HL-60 (cell line): ENCODE data around the gene CLPTM1.

Experiments
- DNase-seq, 2 experiments: peaks; one replicate each; pipeline ENCODE4 v3.0.0-alpha.2; 2010 to 2020; ENCODE audit warnings: low read depth in 1 of 2, low spot score in 1 of 2
- H3K27ac ChIP-seq: fragments of 250-450 bp; sonication (Bioruptor Pico); replicated peaks from 2 replicates; pipeline ENCODE4 v1.5.1; 2020; ENCODE audit warnings: mild to moderate bottlenecking, moderate library complexity
- H3K27me3 ChIP-seq: fragments of 250-450 bp; sonication (Bioruptor Pico); 2 replicates; pipeline ENCODE4 v1.5.1; 2021; ENCODE audit warnings: mild to moderate bottlenecking, moderate library complexity; ENCODE audit not compliant: insufficient read depth, poor library complexity, severe bottlenecking
- H3K4me3 ChIP-seq: replicated peaks from 2 replicates; pipeline ENCODE4 v1.5.1; 2011; ENCODE audit warnings: mild to moderate bottlenecking, control low read depth, low read length; ENCODE audit not compliant: insufficient read depth
- CTCF ChIP-seq: IDR thresholded peaks from one replicate; pipeline ENCODE4 v1.5.1; 2011; ENCODE audit warnings: low read length, control low read depth, inconsistent platforms; ENCODE audit not compliant: insufficient read depth
- GABPA ChIP-seq: IDR thresholded peaks from 2 replicates; pipeline ENCODE4 v1.6.1; 2012; ENCODE audit warnings: low read depth
- POLR2AphosphoS5 ChIP-seq: IDR thresholded peaks from 2 replicates; pipeline ENCODE4 v1.6.1; 2012; ENCODE audit warnings: low read depth
- REST ChIP-seq: IDR thresholded peaks from 2 replicates; pipeline ENCODE4 v1.6.1; 2012; ENCODE audit warnings: low read depth; ENCODE audit not compliant: insufficient replicate concordance
- SPI1 ChIP-seq: IDR thresholded peaks from 2 replicates; pipeline ENCODE4 v1.6.1; 2012; ENCODE audit warnings: low read depth, mild to moderate bottlenecking, borderline replicate concordance

CLPTM1 gene

DNA sequence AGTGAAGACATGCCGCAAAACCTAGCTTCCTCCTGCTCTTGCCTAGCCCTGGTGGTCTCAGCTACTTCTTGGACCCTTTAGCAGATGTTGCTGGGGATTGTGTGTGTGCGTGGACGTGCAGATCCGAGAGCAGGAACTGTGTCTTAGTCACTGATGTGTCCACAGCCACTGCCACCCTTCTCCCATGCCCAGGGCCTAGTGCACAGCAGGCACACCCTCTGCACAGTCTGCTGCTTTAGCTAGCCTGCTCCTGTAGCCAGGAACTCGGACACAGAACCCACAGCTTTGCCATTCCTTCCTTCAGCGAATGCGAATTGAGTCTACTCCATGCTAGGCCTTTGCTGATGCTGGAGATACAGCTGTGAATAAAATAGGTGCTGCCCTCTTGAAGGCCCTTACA is 2.3 kb downstream of the CLPTM1 start:
- H3K27ac ChIP-seq = no peak overlapping the region
- no peak for TF ChIP-seq POLR2AphosphoS5
- no peak for TF ChIP-seq REST
- TF ChIP-seq SPI1 = no peak
- TF ChIP-seq GABPA = no peak
- TF ChIP-seq CTCF = no peak
- DNase-seq = no peak
- no peaks in the 10 kb centered on the region for H3K27me3 ChIP-seq
- H3K4me3 ChIP-seq = no peak overlapping the region

GRCh38 chr19:44958090-44958489 is 2.9 kb downstream of the CLPTM1 start:
- no peaks in the 10 kb centered on the region for H3K27me3 ChIP-seq
- no peak overlapping the region for H3K4me3 ChIP-seq
- DNase-seq = no peak
- TF ChIP-seq SPI1 = no peak
- no peak for TF ChIP-seq GABPA
- TF ChIP-seq CTCF = no peak
- no peak for TF ChIP-seq REST
- no peak for TF ChIP-seq POLR2AphosphoS5
- no peak overlapping the region for H3K27ac ChIP-seq

GRCh38 chr19:44959691-44960090 is 4.5 kb downstream of the CLPTM1 start:
- no peak overlapping the region for H3K4me3 ChIP-seq
- H3K27ac ChIP-seq = no peak overlapping the region
- no peak for TF ChIP-seq REST
- TF ChIP-seq POLR2AphosphoS5 = no peak
- TF ChIP-seq SPI1 = no peak
- no peak for TF ChIP-seq CTCF
- no peak for TF ChIP-seq GABPA
- H3K27me3 ChIP-seq = no peaks in the 10 kb centered on the region
- no peak for DNase-seq
